ENCODE measurements around the gene GABPA. TPM values are rescaled to one million over a fixed set of nuclear protein-coding genes. Genes with fewer than 3 reads are reported as not detected.

The GABPA gene
- total RNA-seq, 2 experiments from 2014 or later, result 23.5 to 23.6 TPM

DNA sequence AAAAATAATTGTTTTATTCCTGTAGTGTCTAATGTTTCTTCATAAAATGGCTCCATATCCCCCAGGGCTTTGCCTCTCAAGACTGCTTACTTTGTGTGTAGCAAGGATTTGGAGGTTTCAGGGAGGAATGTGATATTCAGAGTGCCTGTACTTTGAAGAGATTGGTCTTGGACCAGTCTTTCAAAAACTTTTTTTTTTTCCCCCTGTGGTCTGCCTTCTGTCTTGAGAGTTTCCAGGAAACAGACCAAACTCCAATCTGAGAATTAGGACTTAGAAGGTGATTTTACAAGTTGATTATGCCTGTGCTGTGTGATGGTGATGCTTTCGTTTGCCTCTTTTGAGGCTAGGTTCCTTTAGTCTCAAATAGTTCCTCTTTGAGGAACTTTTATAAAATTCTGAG lies 25.9 kb downstream of the GABPA start:
- Mint-ChIP-seq H3K27ac (no peak overlapping the region), H3K4me3 (no peak overlapping the region), H3K9me3 (no peaks in the 10 kb centered on the region), H3K36me3 (ENCODE audit: low read depth) (peaks cover 96% of the 10 kb centered on the region), H3K4me1 (ENCODE audit: low read depth) (peaks cover 10% of the 10 kb centered on the region), H3K27me3 (no peaks in the 10 kb centered on the region)
- Histone ChIP-seq H3K4me1 (ENCODE audit: insufficient read depth, low read length) (no peaks in the 10 kb centered on the region), H3K36me3 (ENCODE audit: insufficient read depth, low read length) (peaks cover 86% of the 10 kb centered on the region), H3K4me3 (ENCODE audit: low read length) (no peak overlapping the region), H3K27me3 (ENCODE audit: control insufficient read depth in 1 of 2, insufficient read depth in 2 of 2, low read length in 2 of 2) (no peaks in the 10 kb centered on the region), H3K9me3 (ENCODE audit: control insufficient read depth in 1 of 2, insufficient read depth in 1 of 2, low read length in 2 of 2) (no peaks in the 10 kb centered on the region), H3K27ac (ENCODE audit: low read depth in 1 of 2, low read length in 2 of 2) (no peak overlapping the region)
- POLR2A ChIA-PET, result no interaction called here
- intact Hi-C loops (cut with DNase I, micrococcal nuclease), result no loop called here
- TF ChIP-seq, protein P1, sequence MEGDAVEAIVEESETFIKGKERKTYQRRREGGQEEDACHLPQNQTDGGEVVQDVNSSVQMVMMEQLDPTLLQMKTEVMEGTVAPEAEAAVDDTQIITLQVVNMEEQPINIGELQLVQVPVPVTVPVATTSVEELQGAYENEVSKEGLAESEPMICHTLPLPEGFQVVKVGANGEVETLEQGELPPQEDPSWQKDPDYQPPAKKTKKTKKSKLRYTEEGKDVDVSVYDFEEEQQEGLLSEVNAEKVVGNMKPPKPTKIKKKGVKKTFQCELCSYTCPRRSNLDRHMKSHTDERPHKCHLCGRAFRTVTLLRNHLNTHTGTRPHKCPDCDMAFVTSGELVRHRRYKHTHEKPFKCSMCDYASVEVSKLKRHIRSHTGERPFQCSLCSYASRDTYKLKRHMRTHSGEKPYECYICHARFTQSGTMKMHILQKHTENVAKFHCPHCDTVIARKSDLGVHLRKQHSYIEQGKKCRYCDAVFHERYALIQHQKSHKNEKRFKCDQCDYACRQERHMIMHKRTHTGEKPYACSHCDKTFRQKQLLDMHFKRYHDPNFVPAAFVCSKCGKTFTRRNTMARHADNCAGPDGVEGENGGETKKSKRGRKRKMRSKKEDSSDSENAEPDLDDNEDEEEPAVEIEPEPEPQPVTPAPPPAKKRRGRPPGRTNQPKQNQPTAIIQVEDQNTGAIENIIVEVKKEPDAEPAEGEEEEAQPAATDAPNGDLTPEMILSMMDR (IDR thresholded peaks at IDR 0.05), result no peak
- CTCF ChIA-PET, result no interaction called here
- no peak for DNase-seq
- ATAC-seq (ENCODE audit: poor library complexity), result no peak

DNA sequence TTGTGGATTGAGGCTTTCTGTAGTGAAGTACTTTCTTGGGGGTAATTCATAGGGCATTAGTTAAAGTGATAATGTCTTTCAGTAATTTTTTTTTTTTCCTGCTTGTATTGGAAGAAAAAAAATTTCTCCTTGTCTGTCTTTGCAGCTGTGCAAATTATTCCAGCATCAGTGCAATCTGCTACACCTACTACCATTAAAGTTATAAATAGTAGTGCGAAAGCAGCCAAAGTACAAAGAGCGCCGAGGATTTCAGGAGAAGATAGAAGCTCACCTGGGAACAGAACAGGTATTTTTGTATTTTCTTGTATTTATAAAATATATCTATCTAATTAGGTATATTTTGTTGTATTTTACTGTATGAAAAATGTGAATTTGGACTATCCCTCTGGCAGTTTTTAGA lies 29.3 kb downstream of the GABPA start:
- Mint-ChIP-seq H3K27ac (no peak overlapping the region), H3K36me3 (ENCODE audit: low read depth) (peaks cover 96% of the 10 kb centered on the region), H3K27me3 (no peaks in the 10 kb centered on the region), H3K9me3 (no peaks in the 10 kb centered on the region), H3K4me3 (no peak overlapping the region), H3K4me1 (ENCODE audit: low read depth) (no peaks in the 10 kb centered on the region)
- Histone ChIP-seq H3K27me3 (ENCODE audit: control insufficient read depth in 1 of 2, insufficient read depth in 2 of 2, low read length in 2 of 2) (no peaks in the 10 kb centered on the region), H3K9me3 (ENCODE audit: control insufficient read depth in 1 of 2, insufficient read depth in 1 of 2, low read length in 2 of 2) (no peaks in the 10 kb centered on the region), H3K36me3 (ENCODE audit: insufficient read depth, low read length) (peaks cover 86% of the 10 kb centered on the region), H3K4me1 (ENCODE audit: insufficient read depth, low read length) (no peaks in the 10 kb centered on the region), H3K27ac (ENCODE audit: low read depth in 1 of 2, low read length in 2 of 2) (no peak overlapping the region), H3K4me3 (ENCODE audit: low read length) (no peak overlapping the region)
- no peak for DNase-seq
- ChIA-PET CTCF (no interaction called here), POLR2A (no interaction called here)
- ATAC-seq (ENCODE audit: poor library complexity), result no peak
- intact Hi-C loops (cut with DNase I, micrococcal nuclease), result no loop called here
- TF ChIP-seq, protein P1 (IDR thresholded peaks at IDR 0.05), result no peak

DNA sequence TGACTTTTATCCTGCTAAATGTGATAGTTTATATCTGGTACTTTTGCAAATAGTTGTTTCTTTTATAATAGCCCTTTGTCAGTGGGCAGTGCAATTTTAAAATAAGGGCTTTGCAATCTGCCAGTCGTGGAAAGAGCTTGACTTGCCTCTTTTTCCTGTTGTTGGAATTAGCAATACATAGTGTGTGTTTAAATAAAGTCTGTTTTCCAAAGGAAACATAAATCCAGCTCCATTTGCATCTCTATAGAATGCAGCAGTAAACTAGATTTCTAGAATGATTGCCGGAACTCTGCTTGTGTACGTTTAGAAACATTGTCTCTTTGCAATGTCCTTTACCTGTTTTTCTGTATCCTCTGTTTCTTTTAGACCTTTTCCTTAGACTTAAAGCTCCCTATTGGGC lies 33.1 kb downstream of the GABPA start:
- TF ChIP-seq, protein P1 (IDR thresholded peaks at IDR 0.05), result no peak
- no peak overlapping the region for H3K27ac Mint-ChIP-seq
- peaks cover 49% of the 10 kb centered on the region for H3K36me3 ChIP-seq (ENCODE audit: insufficient read depth, low read length)
- CTCF ChIA-PET, result no interaction called here
- no peak for DNase-seq
- no peak for ATAC-seq (ENCODE audit: poor library complexity)
- H3K27ac ChIP-seq (ENCODE audit: low read depth in 1 of 2, low read length in 2 of 2), result no peak overlapping the region
- H3K9me3 Mint-ChIP-seq, result no peaks in the 10 kb centered on the region
- no peaks in the 10 kb centered on the region for H3K4me1 Mint-ChIP-seq (ENCODE audit: low read depth)
- H3K4me3 Mint-ChIP-seq, result no peak overlapping the region
- no peaks in the 10 kb centered on the region for H3K9me3 ChIP-seq (ENCODE audit: control insufficient read depth in 1 of 2, insufficient read depth in 1 of 2, low read length in 2 of 2)
- H3K36me3 Mint-ChIP-seq (ENCODE audit: low read depth), result peaks cover 76% of the 10 kb centered on the region
- H3K27me3 Mint-ChIP-seq, result no peaks in the 10 kb centered on the region
- H3K4me3 ChIP-seq (ENCODE audit: low read length), result no peak overlapping the region
- POLR2A ChIA-PET, result no interaction called here
- intact Hi-C loops (cut with DNase I, micrococcal nuclease), result no loop called here
- H3K27me3 ChIP-seq (ENCODE audit: control insufficient read depth in 1 of 2, insufficient read depth in 2 of 2, low read length in 2 of 2), result no peaks in the 10 kb centered on the region
- H3K4me1 ChIP-seq (ENCODE audit: insufficient read depth, low read length), result no peaks in the 10 kb centered on the region

All from CD4-positive, alpha-beta T cell (primary cell).